Activated CD4-positive, alpha-beta T cell treated with anti-CD3 and anti-CD28 coated beads, Interleukin-2, amount 50 U/mL, for 4 hours (primary cell): ENCODE measurements around the gene ZNF771.

Source experiments
- DNase-seq, 2 experiments: peaks; one replicate each; pipeline ENCODE4 v3.0.0-alpha.2; 2020

The ZNF771 gene

DNA sequence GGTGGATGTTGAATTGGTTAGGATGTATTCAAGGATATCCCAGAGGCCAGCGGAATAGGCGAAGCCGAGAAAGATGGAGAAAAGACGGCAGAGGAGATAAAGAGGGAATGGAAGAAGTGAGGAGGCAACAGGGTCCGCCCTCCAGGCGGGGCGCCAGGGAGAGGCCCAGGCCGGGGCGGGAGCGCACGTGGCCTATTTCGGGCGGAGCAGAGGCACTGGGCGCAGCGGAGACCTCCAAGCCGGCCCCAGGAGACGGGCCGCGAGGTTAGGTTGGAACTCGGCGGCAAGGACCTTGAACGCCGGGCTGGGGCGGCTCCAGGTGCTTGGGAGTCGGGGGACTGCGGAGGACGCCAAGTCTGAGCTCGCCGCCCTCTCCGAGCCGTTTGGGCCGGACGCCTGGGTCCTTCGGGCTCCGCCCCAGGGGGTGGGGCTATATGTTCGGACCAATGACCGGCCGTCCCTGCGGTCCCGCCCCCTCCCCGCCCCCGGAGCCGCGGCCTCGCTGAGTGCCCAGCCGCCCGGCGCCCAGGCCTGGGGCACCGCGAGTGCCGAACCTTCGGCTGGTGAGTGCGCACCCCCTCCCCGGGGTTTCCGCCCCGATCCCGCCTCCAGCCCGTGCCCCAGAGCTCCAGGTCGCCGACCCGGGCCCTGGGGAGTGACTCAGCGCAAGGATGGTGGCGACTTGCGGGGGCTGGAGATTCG, at the start of gene ZNF771:
TSS of gene ZNF771 (plus strand) at position 505 of the 702 bp plus-strand sequence. CDS start 448 bp downstream, outside the sequence.
- peak; percentile 79 to 80 for DNase-seq

DNA sequence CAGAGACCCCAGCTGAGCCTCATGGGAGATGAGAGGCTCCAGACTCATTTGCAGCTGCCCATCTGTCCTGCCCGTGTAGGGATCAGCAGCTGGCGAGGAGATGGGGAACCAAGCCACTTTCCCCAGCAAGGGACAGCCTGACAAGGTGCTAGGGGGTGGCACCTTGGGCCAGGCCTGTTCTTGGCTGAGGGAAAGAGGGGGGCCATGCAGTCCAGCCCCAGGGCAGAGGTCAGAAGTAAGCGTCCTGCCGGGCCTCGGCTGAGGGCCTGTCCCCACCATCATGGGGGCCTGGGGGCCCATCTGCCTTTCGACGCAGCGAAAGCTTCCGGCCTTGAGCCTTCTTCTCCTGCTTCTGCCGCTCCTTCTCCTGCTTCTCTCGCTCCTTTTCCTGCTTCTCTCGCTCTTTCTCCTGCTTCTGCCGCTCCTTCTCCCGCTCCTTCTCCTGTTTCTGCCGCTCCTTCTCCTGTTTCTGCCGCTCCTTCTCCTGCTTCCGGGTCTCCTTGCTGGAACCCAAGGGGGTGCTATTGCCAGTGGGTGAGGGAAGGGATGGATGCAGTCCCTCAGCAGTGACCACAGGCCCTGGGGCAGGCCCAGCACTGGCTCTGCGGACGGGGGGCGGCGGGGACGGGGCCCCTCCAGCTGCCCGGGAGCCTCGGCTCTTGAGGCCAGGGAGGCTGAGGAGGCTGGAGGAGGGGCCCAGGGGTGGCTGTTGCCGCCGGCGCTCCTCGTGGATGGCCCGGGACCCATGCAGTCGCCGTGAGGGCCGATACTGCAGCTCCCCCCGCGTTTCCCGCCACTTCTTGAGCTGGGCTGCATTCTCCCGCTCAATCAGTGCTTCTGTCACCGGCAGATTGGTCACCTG, 49.5 kb upstream of the ZNF771 start:
- no peak for DNase-seq

DNA sequence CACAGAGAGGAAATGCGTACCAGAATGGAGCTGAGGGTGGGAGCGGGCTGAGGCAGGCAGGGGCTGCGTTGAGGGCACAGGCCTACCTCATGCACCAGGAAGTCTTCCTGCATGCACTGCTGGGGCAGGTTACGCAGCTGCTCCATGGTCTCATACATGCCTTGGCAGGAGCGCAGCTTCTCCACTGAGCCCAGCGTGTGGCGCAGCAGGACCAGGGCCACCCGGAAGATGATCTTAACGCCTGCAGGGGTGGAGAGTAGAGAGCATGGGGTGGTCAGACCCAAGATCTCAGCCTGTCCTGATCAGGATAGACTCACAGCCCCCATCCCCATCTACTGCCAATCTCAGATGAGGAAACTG, 48.8 kb upstream of the ZNF771 start:
- no peak for DNase-seq

DNA sequence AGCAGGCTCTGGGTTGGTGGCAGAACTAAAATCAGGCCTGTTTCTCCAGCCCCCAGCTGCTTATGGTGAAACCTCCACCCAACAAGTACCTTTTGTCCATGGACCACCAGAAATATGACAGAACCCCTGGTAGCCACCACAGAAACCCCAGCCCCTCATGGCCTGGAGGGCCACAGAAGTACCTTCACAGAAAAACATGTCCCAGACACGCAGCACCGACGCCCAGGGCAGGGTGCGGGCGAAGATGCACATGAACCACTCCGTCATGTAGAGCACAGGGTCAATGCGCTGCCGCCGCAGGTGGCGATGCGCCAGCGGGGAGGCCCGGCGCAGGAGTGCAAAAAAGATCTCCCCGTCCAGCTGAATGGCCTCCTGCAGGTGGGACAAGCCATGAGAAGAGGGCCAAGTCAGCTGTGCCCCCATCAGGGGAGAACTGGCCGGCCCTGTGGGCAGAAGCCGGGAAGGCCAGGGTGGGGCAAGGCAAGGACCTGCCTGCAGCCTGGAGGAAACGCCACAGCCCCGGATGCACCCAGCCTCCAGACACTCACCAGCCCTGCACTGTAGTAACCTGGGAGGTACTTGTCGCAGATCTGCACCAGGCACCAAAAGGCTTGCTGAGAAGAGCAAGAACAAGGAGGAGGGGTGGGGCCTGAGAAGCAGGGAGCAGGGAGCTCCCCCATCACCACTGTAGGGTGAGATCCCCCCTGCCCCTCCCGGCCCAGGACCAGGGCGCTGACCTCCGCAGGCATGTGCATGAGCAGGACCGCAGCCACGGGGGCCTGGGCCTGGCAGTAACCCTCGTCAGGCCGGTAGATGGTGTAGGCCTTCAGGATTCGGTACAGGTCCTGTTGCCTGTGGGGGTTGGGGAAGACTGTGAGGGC, 48.2 kb upstream of the ZNF771 start:
- DNase-seq: no peak

DNA sequence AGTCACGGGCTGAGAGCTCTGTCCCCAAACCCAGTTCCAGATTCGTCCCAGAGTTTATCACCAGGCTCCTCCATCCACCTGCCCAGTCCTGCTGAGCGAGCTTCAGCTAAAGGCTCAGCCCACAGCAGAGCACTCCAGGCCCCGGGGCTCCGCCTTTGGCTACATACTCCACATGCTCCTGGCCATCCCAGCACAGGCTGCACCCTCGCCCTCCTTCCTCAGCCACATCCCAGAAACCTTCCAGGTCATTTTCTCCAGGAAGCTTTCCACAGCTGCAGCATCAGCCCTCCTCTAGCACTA, 47.6 kb upstream of the ZNF771 start:
- no peak for DNase-seq

DNA sequence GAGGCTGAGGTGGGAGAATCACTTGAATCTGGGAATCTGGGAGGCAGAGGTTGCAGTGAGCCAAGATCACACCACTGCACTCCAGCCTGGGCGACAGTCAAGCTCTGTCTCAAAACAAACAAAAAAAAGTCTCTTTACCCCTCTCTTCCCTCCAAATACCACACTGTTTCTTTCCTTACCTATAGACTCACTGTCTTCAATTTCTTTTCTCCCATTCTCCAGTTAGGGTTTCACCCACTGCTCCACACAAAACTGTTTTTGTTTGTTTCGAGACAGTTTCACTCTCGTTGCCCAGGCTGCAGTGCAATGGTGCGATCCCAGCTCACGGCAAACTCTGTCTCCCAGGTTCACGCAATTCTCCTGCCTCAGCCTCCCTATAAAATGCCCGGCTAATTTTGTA, 46.2 kb upstream of the ZNF771 start:
- DNase-seq: no peak

DNA sequence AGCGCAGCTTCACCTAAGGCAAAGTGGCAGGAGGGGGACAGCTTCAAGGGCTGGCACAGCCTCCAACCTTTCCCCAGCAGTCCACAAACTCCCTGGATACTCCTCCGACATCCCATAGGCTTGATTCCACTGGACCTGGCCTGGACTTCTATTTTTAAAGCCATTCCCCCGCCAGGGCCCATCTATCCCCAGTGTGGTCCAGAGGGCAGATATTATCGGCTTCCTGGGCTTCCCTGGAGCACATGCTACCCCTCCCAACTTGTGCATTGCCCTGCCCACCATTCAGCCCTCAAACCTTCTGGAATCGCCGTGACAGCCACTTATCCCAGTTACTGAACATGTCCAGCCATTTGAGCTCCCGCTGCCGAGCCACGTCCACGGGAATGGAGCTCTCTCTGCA, 42.2 kb upstream of the ZNF771 start:
- no peak for DNase-seq

DNA sequence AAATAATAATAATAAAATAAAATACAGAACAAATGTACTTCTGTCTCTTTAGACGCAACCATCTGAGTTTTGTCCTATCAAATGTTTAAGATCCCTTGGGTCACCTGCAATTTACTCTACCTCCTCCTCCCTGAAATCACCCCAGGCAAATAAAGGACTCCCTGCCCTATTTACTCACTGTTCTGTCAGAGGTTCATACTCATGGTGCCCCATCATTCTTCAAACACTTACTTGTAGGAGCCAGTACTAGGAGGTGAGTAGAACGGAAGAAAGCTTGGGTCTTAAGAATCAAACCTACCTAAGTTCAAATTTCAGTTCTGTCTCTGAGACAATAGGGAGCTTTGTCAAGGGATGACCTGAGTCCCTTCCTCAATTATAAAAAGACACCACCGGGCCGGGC, 40.9 kb upstream of the ZNF771 start:
- DNase-seq: no peak

DNA sequence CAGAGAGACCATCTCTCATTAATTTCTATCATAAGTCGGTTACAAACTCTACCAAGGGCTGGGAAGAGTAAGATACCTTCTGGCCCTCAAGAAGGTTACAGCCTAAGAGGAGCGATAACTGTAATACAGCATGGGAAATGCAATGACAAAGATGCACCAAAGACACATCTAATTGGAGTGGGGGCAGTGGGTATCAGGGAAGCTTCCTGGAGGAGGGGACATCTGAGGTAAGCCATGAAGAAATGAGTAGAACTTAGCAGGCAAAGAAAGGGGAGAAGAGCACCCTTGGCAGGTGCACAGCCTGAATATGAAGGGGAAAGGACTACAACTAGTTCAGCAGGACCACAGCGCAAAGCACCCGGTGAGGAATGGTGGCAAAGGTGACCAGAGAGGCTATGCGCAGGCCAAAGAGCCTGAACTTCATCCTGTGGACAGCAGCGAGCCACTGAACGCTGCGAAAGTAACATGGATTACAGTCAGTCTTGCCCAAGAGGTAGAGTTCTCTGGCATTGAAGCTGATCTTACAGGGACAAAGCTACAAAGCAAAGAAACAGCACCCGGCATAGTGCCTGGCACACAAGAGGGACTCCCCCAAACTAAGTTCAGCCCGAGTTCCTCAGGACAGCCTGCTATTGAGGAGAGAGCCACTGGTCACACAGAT, 39.9 kb upstream of the ZNF771 start:
- no peak for DNase-seq

DNA sequence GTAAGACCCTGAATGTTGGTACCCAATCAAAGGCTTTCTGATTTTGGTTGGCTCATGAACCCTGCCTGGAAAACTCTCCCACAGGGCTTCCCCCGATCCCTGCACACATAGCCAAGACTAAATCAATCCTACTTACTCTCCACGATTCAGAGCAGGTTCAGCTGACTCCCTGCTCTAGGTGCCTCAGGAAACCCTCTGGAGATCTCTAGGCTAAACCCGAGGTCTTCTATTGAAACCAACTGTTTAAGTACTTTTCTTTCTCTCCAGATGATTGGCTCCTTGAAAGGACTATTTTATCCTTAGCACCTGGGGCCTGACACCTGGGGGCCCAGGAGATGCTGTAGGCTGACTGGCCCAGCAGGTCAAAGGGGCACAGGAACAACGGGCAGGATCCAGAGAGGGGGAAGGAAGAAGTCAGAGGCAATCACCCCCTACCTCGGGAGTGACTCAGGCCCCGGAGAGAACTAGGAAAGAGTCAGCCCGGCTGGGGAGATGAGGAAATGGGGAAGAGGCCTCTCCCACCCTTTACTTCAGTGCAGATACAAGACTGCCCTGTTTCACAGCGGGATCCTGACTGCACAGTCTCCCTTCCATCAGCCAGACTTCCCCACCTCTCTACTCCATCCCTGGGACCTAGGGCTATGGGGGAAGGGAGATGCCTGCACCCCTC, 39.1 kb upstream of the ZNF771 start:
- no peak for DNase-seq

DNA sequence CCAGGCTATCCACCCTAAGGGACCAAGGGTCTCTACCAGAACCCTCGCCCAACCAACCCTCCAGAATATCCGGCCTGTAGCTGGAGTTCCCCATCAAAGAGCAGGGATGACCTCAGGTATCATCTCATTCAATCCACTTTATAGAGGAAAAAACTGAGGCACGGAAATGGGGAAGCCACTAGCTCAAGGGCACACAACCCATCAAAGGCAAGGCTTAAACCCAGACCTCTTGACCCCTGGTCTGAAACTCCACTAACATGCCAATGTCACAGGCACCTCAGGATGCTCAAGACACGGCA, 38.7 kb upstream of the ZNF771 start:
- DNase-seq: no peak

DNA sequence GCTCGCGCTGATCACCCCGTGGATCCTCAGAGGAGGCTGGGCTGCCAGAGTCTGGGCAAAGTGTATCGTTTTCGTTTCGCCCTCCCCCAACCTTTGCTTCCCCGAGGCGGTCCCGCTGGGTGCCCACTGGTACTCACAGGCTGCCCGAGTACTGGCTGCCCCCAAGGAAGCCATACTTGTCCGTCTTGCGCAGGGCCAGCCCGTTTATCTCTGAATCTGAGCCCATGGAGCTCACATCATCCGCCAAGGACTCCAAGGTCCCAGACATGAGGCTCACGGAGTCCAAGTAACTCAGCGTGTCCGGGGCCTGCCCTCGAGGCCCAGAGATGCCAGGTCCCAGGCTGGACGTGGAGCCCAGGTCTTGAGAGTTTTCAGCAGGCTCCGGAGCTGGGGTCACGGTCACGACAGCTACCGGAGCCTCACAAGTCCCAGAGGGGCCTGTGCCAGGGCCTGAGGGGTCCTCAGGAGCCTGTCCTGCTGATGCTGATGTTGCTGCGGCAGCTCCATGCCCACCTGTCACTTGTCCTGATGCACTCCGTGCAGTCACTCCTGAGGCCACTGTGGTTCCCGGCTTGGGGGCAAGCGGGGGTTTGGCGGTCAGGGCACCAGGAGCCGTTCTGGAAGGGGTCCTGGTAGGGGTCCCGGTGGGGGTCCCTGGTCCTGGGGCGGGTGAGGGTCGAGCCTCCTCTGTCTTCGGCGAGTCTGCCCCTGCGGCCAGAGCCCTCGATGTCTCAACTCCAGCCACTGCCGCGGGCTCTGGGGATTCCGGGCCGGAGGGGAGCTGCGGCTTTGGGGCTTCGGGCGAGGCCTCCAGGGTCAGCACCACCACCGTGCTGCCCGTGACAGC, 38.1 kb upstream of the ZNF771 start:
- no peak for DNase-seq

DNA sequence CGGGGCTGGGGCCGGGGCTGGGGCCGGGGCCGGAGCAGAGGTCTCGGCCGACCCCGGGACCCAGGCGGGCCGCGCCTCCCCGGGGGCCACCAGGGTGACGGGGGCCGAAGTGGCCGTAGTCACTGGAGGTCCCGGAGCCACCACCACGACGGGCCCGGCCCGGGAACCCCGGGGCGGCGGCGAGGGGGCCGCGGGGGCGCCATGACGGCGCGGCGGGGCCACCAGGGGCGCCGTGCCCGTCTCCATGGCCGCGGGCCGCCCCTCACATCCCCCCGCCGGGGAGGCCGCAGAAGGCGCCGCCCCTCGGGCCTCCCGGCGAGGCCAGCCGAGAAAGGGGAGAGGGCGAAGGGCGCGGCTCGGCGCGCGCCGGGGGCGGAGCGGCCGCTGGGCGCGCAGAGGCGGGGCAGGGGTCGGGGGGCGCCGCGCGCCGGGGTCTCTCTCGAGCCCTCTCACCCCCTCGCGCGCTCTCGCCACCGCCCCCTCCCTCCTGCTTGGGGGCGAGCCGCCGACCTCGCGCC, 37.4 kb upstream of the ZNF771 start:
- no peak for DNase-seq

DNA sequence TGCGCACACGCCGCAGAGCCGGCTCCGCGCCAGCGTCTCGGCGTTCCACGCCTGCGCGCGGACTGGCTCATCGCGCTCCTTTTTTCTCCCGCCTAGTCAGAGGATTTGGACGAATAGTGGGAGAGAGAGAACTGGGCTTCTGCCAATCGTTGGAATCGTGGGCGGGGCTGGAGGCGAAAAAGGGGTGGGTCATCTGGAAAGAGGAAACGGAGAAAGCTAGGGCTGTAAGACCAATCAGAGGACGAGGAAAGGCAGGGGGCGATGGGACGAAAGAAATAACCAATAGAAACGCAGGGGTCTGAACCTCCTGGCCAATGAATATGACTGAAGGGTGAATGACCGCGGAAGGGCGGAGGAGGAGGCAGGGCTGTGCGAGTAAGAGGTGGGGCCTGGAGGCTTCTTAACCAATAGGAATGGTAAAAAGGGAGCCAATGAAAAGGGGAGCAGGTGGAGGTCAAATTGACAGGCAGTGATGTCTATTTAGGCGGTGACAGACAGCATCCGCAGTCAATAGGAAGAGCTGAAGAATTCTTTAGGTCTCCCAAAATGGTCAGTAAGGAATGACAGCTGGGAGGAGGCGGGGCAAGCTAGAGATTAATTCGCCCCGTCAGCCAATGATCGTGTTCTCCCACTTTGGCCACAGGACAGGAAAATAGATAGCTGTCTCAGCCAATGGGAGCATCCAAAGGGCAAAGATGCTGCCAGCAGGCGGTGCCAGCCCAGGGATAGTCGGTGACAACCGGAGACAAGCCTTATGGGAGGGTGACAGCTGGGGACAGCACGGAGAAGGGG, 36.8 kb upstream of the ZNF771 start, which contains the start of gene TBC1D10B:
TSS of gene TBC1D10B (minus strand) at position 39 of the 792 bp plus-strand sequence. CDS start 311 bp downstream, outside the sequence.
- DNase-seq: peak; percentile 99

DNA sequence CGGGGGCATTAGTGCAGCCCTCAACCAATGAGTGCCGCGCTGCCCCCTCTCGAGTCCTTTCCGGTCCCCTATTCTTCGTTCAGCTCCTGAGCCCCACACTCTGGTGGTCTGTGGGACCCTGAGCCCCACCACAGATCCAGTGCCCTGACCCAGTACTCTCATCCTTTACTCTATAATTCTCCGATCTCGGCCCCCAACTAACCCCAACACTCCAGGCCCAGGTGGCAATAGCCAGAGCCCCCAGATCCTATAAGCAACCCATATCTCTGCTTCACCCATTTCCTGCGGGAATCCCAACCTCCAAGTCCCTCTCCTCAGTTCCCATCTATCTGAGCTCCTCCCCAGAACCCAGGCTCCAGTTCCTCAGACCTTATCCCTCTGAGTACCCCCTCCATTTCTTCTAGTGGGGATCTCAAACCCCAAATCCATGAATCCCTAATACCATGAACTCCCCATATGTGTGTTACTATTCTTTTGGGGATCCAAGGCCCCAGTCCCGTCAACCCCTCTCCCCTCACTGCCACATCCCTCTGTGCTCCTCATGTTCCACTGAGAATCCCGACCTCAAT, 36.1 kb upstream of the ZNF771 start:
- no peak for DNase-seq

DNA sequence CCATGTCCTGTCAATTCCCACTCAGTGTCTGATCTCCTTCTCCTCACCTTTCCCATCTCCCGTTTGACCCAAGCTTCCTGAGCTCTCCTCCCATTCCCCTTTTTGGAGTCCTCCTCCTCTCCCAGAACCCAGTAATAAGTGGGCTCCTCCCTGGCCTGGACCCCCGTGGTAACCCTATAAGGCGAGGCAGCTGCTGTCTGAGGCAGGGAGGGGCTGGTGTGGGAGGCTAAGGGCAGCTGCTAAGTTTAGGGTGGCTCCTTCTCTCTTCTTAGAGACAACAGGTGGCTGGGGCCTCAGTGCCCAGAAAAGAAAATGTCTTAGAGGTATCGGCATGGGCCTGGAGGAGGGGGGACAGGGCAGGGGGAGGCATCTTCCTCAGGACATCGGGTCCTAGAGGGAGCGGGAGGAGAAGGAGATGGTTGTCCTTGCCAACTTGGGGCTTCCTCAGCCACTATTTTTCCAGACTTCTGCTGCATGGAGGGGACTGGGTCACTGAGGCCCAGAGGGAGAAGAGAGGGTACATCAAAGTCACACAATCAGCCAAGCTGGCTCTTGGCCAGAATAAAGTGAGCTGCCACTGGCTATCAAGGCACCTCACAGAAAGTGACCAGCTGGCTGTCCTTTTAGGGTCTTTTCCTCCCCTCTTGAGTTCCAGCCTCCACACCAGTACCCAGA, 35.2 kb upstream of the ZNF771 start:
- no peak for DNase-seq

DNA sequence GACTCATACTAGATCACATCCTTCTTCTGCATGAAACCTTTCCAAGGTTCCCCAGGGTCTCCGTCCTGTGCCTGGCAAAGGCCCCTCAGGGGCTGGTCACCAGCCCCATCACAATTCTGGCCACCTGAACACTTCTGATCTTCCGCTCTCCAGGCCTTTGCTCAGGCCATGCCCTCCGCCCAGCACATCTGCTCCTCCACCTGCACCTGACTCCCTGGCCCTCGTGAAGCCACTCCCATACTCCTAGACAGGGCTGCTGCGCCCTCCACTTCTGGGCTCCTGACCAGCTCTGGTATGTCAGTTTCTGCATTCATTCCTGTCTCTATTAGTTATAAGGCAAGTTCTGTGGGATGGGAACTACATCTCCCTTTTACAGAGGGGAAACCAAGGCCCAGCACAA, 34.7 kb upstream of the ZNF771 start:
- no peak for DNase-seq

DNA sequence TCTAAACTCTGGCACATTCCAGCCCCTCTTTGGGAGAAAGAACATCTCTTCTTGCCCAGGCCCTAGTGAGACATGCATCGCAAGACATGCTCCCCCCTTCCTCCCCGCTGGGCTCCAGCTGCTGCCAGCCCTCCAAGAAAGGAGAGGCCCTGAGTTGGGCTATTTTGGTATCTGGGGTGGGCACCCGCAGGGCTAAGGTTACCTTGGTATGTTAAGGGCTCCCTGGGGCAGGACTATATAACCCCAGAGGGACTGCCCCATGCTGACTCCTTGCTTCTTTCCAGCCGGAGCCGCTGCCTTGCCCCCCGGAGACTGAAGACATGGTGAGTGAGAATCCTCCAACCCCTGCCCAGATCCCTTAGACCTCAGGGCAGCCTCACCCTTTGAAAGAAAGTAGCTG, 32.9 kb upstream of the ZNF771 start, which contains the start of gene MYL11:
TSS of gene MYL11 (plus strand) at position 265 of the 400 bp plus-strand sequence. CDS start at position 321, 56 bp downstream.
- DNase-seq: no peak

DNA sequence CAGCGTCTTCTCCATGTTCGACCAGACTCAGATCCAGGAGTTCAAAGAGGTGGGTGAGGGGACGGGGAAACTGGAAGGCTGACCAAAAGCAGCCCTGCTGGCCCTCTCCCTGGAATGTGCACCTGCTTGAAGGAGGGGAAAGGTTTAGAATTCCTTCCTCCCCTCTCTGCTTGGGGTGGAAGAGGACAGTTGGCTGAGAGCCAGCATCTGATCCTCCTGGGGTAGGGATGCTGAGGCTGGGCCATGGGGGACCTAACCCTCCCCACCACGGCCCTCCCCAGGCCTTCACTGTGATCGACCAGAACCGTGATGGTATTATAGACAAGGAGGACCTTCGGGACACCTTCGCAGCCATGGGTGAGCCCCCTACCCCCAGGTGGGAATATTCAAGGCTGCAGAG, 31.5 kb upstream of the ZNF771 start:
- no peak for DNase-seq
